ENCODE measurements around the gene SOAT1.

The SOAT1 gene

DNA sequence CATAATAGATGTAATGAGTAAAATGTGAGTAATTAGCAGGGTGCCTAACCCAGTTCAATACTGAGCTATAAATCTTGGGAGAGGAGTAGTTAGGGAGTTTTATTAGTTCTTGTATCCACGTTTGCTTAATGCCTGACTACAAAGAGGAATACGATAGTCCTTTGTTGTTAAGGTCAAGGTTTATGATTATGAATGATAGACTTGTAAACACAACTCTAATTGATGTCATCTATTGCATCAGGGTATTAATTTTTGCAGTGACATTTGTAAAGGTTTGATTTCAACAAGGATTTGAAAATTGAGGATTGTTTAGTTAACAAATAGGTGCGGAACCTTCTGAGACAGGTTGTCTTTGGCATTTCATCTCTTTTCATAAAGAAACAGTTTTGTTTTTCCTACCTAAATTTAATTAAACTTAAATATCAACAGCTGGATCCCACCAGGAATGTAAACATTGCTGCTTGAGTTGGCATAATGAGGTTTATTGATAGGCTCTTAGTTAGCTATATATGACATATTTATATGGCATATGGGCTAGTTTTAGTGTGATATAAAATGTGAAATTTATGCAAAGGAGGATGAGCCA is 9.7 kb downstream of the SOAT1 start:
- DNase-seq, result no peak

DNA sequence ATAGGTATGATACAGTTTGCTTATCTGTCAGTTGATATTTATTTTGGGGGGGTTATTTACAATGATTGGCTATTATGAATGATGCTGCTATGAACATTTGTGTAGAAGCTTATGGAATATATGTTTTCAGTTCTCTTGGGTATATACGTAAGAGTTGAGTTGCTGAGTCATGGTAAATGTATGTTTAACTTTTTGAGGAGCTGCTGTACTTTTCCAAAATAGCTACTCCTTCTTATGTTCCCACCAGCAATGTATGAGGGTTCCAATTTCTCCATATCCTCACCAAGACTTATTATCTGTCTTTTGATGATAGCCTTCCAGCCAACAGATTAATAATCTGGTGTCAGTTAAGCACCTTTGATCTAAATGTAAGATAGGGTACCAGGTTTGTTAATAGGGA is 11.9 kb downstream of the SOAT1 start:
- DNase-seq, result no peak

DNA sequence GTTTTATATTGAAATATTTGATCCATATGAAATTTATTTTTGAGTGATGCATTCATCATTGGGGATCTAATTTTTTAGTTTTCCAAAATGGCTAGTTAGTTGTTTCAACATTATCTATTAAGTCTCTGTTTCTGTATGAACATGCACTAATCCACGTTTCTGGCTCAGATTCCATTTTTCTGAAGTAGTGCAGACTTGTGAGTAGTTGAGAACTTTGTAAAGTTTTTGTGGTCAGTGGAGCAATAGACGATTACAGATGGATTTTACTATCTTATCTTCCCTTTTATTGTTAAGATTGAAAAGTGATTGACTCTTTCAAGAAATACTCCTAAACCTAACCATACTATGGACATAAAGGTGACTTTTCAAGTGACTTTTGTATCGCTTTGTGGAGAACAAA is 16.7 kb downstream of the SOAT1 start:
- DNase-seq, result no peak

DNA sequence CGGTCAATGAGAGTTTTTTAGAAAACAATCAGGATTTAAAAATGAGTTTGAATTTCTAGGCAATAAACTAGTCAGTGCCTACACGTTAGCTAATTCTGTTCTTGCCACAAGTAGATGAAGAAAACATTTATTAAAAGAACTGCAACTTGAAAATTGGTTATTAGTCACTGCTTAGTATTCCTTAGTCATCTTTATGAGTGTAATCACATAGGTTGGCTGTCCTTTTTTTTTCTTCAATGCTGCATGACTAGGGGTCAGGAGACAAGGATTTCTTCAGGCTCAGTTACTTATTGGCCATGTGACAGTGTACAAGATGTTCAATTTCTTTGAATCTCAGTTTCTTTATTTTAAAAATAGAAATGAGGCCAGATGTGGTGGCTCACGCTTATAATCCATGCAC is 17.1 kb downstream of the SOAT1 start:
- DNase-seq, result no peak

DNA sequence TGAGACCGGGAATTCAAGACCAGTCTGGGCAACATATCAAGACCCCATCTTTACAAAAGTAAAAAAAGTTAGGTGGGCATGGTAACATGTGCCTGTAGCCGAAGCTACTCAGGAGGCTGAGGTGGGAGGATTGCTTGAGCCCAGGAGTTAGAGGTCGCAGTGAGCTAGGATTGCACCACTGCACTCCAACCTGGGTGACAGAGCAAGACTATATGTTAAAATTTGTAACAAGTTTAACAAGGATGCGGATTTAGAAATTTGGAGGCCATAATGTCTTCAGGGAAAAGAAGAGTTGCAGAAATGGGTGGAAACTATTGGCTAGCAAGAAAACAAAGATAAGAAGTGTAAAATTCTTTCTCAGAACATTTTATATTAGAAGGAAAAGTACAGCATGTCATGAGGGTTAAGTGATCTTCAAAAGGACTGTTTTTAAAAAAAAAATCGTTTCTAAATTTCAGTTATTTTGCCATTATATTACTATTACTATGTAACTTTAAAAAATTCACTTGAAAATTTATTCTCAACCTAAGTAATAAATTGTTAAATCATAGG is 17.6 kb downstream of the SOAT1 start:
- no peak for DNase-seq

DNA sequence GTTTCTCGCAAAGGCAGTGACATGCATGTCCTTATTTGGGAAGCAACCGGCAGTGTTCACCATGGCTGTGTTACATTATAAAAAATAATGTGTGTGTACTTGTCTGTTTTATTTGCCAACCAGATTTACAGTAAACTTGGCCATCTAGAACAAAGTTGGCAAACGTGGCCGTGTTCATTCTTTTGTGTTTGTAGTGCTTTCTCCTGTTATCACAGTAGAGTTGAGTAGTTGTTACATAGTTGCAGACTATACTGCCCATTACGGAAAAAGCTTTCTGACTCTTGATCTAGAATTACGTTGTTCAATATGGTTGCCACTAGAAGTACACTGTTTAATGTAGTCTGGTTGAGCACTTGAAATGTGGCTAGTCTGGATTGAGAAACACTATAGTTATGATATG is 19.4 kb downstream of the SOAT1 start:
- DNase-seq, result no peak

DNA sequence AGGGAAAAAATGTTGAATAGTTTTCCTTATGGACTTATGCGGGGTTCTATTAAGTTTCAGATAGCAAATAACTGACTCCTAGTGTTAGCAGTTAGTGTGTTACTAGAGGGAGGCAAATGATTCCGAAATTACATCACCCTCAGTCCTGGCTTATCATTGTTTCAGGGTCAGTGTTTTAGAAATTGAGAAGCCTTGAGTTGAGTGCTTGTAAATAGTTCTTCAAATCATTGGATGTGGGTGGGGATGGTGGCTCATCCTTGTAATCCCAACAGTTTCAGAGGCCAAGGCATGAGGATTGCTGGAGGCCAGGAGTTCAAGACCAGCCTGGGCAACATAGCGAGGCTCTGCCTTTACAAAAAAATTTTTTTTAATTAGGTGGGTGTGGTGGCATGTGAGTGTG is 21.3 kb downstream of the SOAT1 start:
- no peak for DNase-seq

DNA sequence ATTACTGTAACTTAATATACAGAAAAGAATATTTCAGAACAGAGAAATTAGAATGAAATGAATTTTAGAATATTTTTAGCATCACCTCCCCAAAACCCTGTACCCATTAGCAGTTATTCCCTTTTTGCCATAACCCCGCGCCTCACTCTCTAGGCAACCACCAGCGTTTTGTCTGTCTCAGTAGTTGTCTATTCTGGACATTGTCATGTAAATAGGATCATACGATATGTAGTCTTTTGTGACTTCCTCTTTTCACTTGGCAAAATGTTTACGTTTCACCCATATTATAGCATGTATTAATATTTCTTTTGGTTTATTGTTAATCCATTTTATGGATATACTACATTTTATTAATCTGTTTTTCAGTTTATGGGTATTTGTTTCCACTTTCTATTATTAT is 24.9 kb downstream of the SOAT1 start:
- DNase-seq, result no peak

DNA sequence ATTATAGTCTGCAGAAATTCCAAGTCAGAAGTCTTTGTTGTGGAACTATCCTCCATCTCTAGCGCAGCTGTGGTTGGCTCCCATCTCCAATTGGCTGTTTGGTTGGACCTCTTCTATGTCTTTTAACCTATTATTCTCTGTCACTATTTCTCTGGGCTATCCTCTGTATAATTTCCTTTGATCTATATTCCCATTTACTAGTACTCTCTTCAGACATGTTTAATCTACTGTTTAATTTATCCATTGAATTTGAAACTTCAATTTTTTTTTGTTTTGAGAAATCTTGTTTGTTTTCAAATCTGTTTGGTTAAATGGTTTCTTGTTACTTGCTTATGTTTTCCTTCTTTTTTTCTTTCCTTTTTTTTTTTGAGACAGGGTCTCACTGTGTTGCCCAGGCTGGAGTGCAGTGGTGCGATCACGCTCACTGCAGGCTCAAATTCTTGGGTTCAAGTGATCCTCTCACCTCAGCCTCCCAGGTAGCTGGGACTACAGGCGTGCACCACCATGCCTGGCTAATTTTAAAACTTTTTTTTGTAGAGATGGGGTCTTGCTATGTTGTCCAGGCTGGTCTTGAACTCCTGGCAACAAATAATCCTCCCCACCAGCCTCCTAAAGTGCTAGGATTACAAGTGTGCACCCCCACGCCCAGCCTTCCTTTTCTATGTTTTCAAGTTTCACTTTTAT is 28.1 kb downstream of the SOAT1 start:
- no peak for DNase-seq

DNA sequence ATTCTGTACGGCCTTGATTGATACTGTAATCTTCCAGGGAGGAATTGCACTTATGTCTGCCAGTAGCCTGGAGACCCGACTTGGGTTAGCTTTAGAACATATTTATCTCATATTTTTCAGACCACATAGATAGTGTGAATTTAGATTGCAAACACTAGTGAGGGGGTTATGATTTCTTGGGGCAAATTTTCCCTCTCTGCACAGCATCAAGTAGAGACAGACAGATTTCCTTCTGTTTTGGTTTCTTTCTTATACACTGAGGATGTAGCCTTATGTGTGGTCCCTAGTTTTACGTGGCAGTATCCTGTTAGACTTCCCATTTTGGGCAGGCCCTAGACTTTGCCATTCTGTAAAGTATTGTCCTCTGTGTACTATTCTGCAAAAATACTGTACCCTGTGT is 29.0 kb downstream of the SOAT1 start:
- DNase-seq, result no peak

DNA sequence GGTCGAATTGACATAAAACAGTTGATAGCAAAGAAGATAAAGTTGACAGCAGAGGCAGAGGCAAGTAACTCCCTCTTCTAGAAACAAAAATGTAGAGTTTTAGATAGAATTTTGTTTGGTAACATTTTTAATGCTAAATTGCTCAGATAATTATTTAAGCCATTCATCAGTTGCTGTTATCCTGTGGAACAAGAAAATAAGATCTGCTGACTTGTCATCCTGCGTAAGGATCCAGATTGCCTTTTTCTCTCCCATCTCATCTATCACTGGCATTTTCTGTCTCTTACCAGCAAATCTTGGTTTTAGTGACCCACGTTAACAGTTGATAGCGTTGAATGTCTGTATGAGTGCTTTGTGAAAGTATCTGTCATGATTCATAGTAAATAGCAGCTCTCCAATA is 29.8 kb downstream of the SOAT1 start:
- no peak for DNase-seq

DNA sequence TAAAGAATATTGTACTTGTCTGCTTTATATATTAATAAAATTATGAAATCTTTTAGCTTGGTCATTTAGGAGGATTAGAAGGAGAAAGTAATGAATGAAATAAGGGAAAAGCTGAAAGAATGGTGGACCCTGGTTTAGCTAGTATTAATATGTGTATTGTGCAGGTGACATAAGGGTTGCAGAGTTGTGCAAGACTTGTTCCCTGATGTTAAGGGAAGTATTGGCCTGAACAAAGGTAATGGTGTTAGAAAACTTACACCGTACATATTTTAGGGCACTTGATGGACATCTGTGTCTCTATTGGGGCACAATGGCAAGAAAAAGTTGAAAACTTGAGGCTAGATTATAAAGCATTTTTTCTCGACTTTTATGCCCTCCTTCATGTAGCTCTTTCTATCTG is 32.2 kb downstream of the SOAT1 start:
- no peak for DNase-seq

DNA sequence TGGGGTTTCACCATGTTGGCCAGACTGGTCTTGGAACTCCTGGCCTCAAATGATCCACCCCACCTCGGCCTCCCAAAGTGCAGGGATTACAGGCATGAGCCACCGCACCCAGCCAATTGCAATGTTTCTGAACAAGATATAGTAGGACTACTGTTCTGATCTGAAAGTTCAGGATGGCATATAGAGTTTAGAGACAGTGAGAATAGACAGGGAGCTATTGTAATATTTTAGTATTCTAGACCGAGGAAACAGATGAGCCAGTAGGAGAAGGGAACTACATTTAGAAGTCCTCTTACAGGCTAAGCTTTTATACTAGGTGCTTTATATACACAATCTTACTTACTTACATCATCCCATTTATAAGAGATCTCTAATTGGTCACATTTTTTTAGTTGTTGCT is 33.1 kb downstream of the SOAT1 start:
- DNase-seq, result no peak

DNA sequence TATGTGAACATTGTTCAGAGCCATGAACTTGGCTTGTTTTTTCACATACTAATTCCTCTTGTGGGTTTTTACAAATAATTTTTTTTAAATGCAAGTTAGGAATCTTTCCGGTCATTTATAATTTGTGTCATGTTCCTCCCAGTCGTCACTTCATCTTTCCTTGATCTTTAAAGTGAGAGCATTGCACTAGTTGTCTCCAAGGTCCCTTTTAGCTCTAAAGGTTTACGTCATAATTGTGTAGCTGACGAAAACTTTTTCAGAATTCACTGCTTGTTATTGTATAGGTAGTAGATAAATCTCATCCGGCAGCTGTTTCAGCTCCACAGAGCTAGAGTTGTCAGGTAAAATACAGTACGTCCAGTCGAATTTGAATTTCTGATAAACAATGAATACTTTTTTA is 33.6 kb downstream of the SOAT1 start:
- DNase-seq, result no peak

DNA sequence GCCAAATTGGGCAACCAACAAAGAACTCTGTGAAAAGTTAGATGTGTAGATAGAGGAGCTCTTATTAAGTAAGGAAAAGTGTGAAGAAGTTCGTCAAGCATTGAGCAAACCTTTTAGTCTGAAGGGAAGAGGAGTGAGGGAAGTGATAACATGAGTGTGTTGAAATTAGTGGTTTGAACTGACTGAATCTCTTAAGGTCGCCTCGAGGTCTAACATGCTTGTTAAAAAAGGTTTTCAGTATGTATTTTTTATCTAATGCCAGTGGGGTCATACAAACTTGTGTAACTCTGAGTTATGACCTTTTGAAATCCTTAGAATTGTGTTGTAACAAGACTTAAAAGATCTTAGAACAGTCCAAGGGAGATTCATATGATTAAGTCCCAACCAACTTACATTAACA is 34.1 kb downstream of the SOAT1 start:
- no peak for DNase-seq

DNA sequence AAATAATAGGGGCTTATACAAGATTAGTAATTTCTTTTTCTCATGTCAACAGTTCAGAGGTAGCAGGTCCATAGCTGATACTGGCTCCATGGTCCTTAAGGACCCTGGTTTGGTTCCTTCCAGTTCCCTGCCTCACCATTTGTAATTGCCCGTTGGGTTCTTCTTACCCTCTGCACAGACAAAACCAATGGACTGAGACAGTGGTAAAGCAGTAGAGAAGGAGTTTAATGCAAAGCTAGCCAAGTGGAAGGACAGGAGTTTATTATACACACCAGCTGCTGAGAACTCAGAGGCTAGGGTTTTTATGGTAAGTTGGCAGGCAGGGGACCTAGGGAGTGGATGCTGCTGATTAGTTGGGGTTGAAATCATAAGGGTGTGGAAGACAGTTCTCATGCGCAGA is 36.3 kb downstream of the SOAT1 start:
- DNase-seq, result no peak

DNA sequence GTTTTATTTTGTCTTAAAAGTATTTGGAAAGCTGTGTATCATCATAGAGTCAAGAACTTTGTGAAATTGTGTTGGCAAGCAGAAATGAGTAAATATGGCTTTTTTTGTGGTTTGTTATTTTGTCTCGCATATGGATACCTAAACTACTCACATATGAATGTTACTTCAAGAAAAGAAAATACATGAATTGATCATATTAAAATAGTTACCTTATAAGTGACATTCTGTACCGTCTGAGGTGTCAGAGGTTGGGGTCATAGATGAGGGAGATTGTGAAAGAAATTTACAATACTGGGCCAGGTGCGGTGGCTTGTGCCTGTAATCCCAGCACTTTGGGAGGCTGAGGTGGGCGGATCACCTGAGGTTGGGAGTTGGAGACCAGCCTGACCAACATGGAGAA is 40.8 kb downstream of the SOAT1 start:
- no peak for DNase-seq

DNA sequence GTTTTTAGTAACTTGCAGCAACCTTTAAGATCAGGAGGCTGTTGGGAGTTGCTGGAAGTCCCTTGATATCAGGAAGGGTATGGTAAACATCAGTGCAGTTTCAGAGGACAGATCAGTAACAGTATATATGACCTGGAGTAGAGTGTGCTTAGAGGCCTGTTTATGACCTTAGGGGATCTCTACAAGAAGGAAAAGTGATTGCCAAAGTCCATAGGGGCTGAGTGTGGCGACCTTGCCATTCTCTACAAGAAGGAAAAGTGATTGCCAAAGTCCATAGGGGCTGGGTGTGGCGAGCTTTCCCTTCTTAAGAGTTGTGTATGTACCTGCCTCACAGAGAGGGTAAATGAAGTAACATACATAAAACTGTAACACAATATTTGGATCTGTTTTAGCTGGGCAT is 43.7 kb downstream of the SOAT1 start:
- no peak for DNase-seq

DNA sequence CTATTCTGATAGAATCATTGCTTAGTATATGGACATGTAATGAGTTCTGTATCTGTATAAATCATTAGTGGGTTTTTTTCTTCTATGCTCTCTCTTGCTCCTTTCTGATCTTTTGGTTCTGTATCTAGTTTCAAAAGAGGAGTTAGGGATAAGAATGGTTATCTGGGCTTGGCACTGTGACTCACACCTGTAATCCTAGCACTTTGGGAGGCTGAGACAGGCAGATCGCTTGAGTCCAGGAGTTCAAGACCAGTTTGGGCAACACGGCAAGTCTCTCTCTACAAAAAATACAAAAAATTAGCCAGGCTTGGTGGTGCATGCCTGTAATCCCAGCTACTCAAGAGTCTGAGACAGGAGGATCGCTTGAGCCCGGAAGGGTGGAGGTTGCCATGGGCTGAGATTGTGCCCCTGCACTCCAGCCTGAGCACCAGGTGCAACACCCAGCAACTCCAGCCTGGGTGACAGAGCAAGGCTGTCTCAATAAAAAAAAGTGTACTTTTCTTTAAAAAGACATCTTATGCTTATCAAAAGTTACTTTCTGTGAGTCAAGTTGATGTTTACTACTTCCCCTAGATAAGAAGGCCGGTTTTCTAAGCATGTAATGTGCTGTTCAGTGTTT is 44.5 kb downstream of the SOAT1 start:
- DNase-seq, result no peak

DNA sequence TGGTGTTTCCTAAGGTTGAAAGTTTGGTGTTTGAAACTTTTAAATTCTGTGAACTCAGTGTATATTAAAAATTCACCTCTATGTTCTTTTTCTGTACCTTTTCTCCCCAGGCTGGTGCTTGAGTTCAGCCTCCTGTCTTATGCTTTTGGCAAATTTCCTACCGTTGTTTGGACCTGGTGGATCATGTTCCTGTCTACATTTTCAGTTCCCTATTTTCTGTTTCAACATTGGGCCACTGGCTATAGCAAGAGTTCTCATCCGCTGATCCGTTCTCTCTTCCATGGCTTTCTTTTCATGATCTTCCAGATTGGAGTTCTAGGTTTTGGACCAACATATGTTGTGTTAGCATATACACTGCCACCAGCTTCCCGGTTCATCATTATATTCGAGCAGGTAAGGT is 47.3 kb downstream of the SOAT1 start:
- DNase-seq, result no peak

DNA sequence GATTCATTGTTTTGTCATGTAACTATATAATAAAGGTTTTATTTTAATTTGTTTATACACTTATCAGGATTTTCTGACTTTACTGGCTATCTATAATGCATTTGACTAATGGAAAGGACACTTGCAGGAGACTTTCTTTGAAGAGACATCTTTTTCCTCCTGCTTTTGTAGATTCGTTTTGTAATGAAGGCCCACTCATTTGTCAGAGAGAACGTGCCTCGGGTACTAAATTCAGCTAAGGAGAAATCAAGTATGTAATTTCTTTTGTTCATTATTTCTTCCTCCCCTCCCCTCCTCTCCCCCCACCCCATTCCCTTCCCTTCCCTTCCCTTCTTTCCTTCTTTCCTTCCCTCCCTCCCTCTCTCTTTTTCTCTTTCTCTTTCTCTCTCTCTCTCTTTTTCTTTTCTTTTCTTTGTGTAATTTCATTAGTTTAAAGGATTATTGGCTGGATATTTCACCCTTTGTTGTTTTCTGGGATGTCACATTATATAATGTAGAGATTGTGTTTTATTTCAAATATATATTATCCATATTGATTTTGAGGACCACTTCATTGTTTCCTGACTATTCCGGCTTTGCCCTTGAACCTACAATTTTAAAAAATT is 48.4 kb downstream of the SOAT1 start:
- no peak for DNase-seq

DNA sequence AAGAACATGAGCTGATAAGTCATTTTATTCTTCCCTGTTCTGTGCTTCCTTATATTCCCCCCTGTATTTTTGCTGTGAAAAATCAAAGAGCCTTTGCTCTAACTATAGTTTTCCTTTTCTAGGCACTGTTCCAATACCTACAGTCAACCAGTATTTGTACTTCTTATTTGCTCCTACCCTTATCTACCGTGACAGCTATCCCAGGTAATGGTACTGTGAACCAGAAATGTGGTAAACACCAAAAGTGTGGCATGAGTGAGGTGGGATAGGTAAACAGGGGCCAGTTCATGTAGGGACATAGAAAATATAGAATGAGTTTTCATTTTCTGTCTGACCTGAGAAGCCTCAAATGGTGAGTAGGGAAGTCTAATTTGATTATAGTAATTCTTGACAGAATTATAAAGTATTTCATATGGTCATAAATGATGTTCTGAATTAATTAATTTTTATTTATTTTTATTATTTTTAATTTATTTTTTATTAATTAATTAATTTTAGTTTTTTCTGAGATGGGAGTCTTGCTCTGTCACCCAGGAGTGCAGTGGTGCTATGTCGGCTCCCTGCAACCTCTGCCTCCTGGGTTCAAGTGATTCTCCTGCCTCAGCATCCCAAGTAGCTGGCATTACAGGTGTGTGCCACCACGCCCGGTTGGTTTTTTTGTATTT is 49.3 kb downstream of the SOAT1 start:
- no peak for DNase-seq
